Caco-2 (cell line): ENCODE results near the gene GOPC. TPM values are rescaled to one million over a fixed set of nuclear protein-coding genes. Genes with fewer than 3 reads are reported as not detected.

Experiments used
- BruUV-seq: library from RNA; stranded (reverse); fragments of 400-500 nt; replicated peaks from 2 replicates; lab custom pipeline; 2021; lab: Mats Ljungman, UMichigan
- CTCF ChIA-PET: fragments of 300-600 bp; sonication (Branson Sonifier 250); formaldehyde crosslinking; loops from one replicate; lab custom pipeline; 2022; ENCODE audit warnings: antibody characterized with exemption; lab: Charles Lee
- POLR2A ChIA-PET: fragments of 300-600 bp; sonication (Branson Sonifier 250); formaldehyde crosslinking; loops from one replicate; lab custom pipeline; 2022; ENCODE audit warnings: antibody characterized with exemption; lab: Charles Lee
- DNase-seq, 2 experiments: peaks; one replicate each; pipeline versions ENCODE4 v3.0.0 to v3.0.0-alpha.2; 2020 to 2022
- H3K27me3 ChIP-seq: replicated peaks from 2 replicates; pipeline ENCODE4 v1.6.0; 2011; ENCODE audit warnings: low read length; ENCODE audit not compliant: control insufficient read depth, insufficient read depth
- H3K36me3 ChIP-seq: 2 replicates; pipeline ENCODE4 v1.5.1; 2011; ENCODE audit warnings: low read length; ENCODE audit not compliant: control insufficient read depth, insufficient read depth
- H3K4me1 ChIP-seq: fragments of 250-450 bp; sonication (Bioruptor Pico); 2 replicates; pipeline ENCODE4 v1.5.1; 2020; ENCODE audit warnings: mild to moderate bottlenecking
- H3K4me3 ChIP-seq: 2 replicates; pipeline ENCODE4 v1.5.1; 2011; ENCODE audit warnings: low read depth, mild to moderate bottlenecking, control low read depth, low read length
- H3K9me3 ChIP-seq: fragments of 250-450 bp; sonication (Bioruptor Pico); 2 replicates; pipeline ENCODE4 v1.5.1; 2020; ENCODE audit warnings: mild to moderate bottlenecking, moderate library complexity
- H3K27ac Mint-ChIP-seq: one replicate; pipeline ENCODE4 v1.8.0; 2022; ENCODE audit warnings: mixed read lengths; ENCODE audit not compliant: unreplicated experiment
- H3K27me3 Mint-ChIP-seq: one replicate; pipeline ENCODE4 v1.8.0; 2022; ENCODE audit warnings: mixed read lengths; ENCODE audit not compliant: insufficient read depth, unreplicated experiment
- H3K36me3 Mint-ChIP-seq: one replicate; pipeline ENCODE4 v1.8.0; 2022; ENCODE audit warnings: mild to moderate bottlenecking, mixed read lengths; ENCODE audit not compliant: insufficient read depth, unreplicated experiment
- H3K4me1 Mint-ChIP-seq: one replicate; pipeline ENCODE4 v1.8.0; 2022; ENCODE audit warnings: low read depth, mixed read lengths; ENCODE audit not compliant: unreplicated experiment
- H3K4me3 Mint-ChIP-seq: one replicate; pipeline ENCODE4 v1.8.0; 2022; ENCODE audit warnings: mild to moderate bottlenecking, moderate library complexity, mixed read lengths; ENCODE audit not compliant: unreplicated experiment
- H3K9me3 Mint-ChIP-seq: one replicate; pipeline ENCODE4 v1.8.0; 2022; ENCODE audit warnings: mixed read lengths; ENCODE audit not compliant: unreplicated experiment
- CTCF ChIP-seq, 2 experiments: fragments of 200-600 bp in 1 of 2; IDR thresholded peaks; 1 replicate in 1 of 2; 2 replicates in 1 of 2; pipeline versions ENCODE4 v1.5.1 to v1.8.0; 2011 to 2022; ENCODE audit warnings: antibody characterized with exemption in 1 of 2, control low read depth in 1 of 2, inconsistent platforms in 1 of 2, low read depth in 1 of 2, low read length in 1 of 2, mild to moderate bottlenecking in 1 of 2, moderate library complexity in 1 of 2; ENCODE audit not compliant: insufficient read depth in 1 of 2, severe bottlenecking in 1 of 2, unreplicated experiment in 1 of 2
- intact Hi-C: fragments of 100-400 bp; cut with micrococcal nuclease; formaldehyde crosslinking; loops from one replicate; pipeline ENCODE4 v1.10.0; 2022; ENCODE audit not compliant: unreplicated experiment
- total RNA-seq: library from RNA; stranded (reverse); gene quantifications from 2 replicates; pipeline ENCODE4 v1.2.3, GENCODE V29; 2022

Gene GOPC
- total RNA-seq, 1 experiment from 2014 or later = 29.0 TPM

- Mint-ChIP-seq H3K4me1 (peaks cover 13% of the 10 kb centered on the region), H3K27me3 (no peaks in the 10 kb centered on the region), H3K4me3 (no peak overlapping the region), H3K27ac (no peak overlapping the region), H3K36me3 (no peaks in the 10 kb centered on the region), H3K9me3 (peaks cover 10% of the 10 kb centered on the region)
- POLR2A ChIA-PET = no interaction called here
- H3K4me3 ChIP-seq = no peak overlapping the region
- BruUV-seq = no TSS peak
- intact Hi-C loops = no loop called here
- CTCF ChIA-PET = no interaction called here
- no peaks in the 10 kb centered on the region for H3K36me3 ChIP-seq
- no peaks in the 10 kb centered on the region for H3K27me3 ChIP-seq
- no peaks in the 10 kb centered on the region for H3K4me1 ChIP-seq
- DNase-seq = no peak
- no peak for TF ChIP-seq CTCF (IDR thresholded peaks at IDR 0.05; ENCODE audit: insufficient read depth in 1 of 2, low read depth in 1 of 2, low read length in 1 of 2, severe bottlenecking in 1 of 2, unreplicated experiment in 1 of 2)
- H3K9me3 ChIP-seq = peaks cover 14% of the 10 kb centered on the region
These were observed 22.7 kb upstream of the GOPC start for GRCh38 chr6:117624869-117625481.

GRCh38 chr6:117619178-117619577 lies 16.9 kb upstream of the GOPC start:
- CTCF ChIA-PET = no interaction called here
- DNase-seq = no peak
- BruUV-seq = no TSS peak

More at GRCh38 chr6:117619178-117619577, 16.9 kb upstream of the GOPC start:
- Histone ChIP-seq H3K36me3 (no peaks in the 10 kb centered on the region), H3K4me1 (no peaks in the 10 kb centered on the region), H3K4me3 (no peak overlapping the region), H3K27me3 (no peaks in the 10 kb centered on the region), H3K9me3 (no peaks in the 10 kb centered on the region; the same call in 1 of the 2 replicates)
- intact Hi-C loops = no loop called here
- POLR2A ChIA-PET = no interaction called here
- peaks cover 12% of the 10 kb centered on the region for H3K9me3 Mint-ChIP-seq
- TF ChIP-seq CTCF (IDR thresholded peaks at IDR 0.05; ENCODE audit: insufficient read depth in 1 of 2, low read depth in 1 of 2, low read length in 1 of 2, severe bottlenecking in 1 of 2, unreplicated experiment in 1 of 2) = no peak
- H3K4me1 Mint-ChIP-seq = no peaks in the 10 kb centered on the region
- H3K36me3 Mint-ChIP-seq = no peaks in the 10 kb centered on the region
- no peak overlapping the region for H3K4me3 Mint-ChIP-seq
- no peak overlapping the region for H3K27ac Mint-ChIP-seq
- no peaks in the 10 kb centered on the region for H3K27me3 Mint-ChIP-seq
